ENCODE results near the gene GALNS. TPM values are rescaled to one million over a fixed set of nuclear protein-coding genes. Genes with fewer than 3 reads are reported as not detected.
A peak's percentile ranks its signal among the peaks of the same experiment; 100 is the strongest.

Gene GALNS
- total RNA-seq, 1 experiment from 2014 or later = 29.5 TPM

GRCh38 chr16:88881007-88881615 is 24.4 kb upstream of the GALNS start:
- TF ChIP-seq, protein P1, sequence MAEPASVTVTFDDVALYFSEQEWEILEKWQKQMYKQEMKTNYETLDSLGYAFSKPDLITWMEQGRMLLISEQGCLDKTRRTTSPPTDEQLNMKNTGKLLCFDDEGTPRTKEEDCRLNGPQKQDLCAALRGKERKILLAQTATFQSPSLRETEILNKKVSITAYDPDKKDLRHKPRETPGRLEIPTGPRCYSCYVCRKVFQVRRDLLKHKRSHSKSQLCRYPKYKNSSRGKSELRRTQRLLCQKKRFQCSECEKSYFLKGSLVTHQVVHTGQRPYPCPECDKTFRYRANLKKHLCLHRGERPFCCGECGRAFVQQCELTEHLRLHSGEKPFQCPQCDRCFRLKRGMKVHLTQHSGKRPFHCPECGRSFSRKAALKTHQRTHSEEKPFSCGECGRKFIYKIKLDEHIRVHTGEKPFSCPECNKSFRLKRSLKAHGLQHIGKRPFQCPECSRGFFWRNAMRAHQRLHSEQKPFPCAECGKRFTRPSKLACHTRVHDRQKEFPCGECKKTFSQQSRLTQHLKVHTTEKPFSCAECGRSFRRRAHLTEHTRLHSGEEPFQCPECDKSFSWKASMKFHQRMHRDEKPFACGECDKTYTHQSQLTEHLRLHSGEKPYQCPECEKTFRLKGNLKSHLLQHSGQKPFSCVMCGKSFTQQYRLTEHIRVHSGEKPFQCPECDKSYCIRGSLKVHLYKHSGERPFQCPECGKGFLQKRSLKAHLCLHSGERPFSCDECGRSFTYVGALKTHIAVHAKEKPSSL (CRISPR knock-in tag; conservative IDR thresholded peaks at IDR 0.05) = no peak
- TF ChIP-seq, protein P2, sequence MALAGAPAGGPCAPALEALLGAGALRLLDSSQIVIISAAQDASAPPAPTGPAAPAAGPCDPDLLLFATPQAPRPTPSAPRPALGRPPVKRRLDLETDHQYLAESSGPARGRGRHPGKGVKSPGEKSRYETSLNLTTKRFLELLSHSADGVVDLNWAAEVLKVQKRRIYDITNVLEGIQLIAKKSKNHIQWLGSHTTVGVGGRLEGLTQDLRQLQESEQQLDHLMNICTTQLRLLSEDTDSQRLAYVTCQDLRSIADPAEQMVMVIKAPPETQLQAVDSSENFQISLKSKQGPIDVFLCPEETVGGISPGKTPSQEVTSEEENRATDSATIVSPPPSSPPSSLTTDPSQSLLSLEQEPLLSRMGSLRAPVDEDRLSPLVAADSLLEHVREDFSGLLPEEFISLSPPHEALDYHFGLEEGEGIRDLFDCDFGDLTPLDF (CRISPR knock-in tag; IDR thresholded peaks at IDR 0.05) = no peak
- TF ChIP-seq AFF4 (CRISPR knock-in tag; IDR thresholded peaks at IDR 0.05; ENCODE audit: borderline replicate concordance) (no peak), ZNF671 (CRISPR knock-in tag; IDR thresholded peaks at IDR 0.05) (no peak), STAT6 (CRISPR knock-in tag; conservative IDR thresholded peaks at IDR 0.05; ENCODE audit: low read depth) (no peak), ZNF396 (CRISPR knock-in tag; IDR thresholded peaks at IDR 0.05; ENCODE audit: borderline replicate concordance) (no peak), HMGA2 (CRISPR knock-in tag; IDR thresholded peaks at IDR 0.05) (no peak), NR1H2 (CRISPR knock-in tag; IDR thresholded peaks at IDR 0.05) (no peak), ZNF416 (CRISPR knock-in tag; IDR thresholded peaks at IDR 0.05) (no peak), SOX15 (CRISPR knock-in tag; IDR thresholded peaks at IDR 0.05) (no peak), ATF3 (CRISPR knock-in tag; conservative IDR thresholded peaks at IDR 0.05) (no peak), ZNF512 (CRISPR knock-in tag; IDR thresholded peaks at IDR 0.05; ENCODE audit: borderline replicate concordance) (no peak), ZNF263 (CRISPR knock-in tag; IDR thresholded peaks at IDR 0.05; ENCODE audit: low read depth) (no peak), ZNF232 (CRISPR knock-in tag; IDR thresholded peaks at IDR 0.05) (no peak), GRHL2 (CRISPR knock-in tag; IDR thresholded peaks at IDR 0.05; ENCODE audit: insufficient replicate concordance, severe bottlenecking) (no peak), FOXP1 (CRISPR knock-in tag; IDR thresholded peaks at IDR 0.05; ENCODE audit: borderline replicate concordance) (no peak), TP53 (CRISPR knock-in tag; IDR thresholded peaks at IDR 0.05) (no peak), HMGXB4 (CRISPR knock-in tag; IDR thresholded peaks at IDR 0.05) (no peak)
- peak; percentile 41 for DNase-seq (ENCODE audit: low spot score)
- no peak overlapping the region for H3K4me3 Mint-ChIP-seq
- peak; percentile 51 for ATAC-seq
- H3K4me1 Mint-ChIP-seq = no peaks in the 10 kb centered on the region
- POLR2A ChIA-PET = interaction anchor here (0.6 to 1.0 kb wide), 2 partner anchors 23 to 48 kb away, joined by 4 to 5 read pairs; no protein-coding TSS in a partner anchor
- no peaks in the 10 kb centered on the region for H3K36me3 Mint-ChIP-seq
- CTCF ChIA-PET = interaction anchor here (0.7 to 3.0 kb wide), 13 partner anchors 20 to 286 kb away, joined by 3 to 18 read pairs (median 5); partner anchors contain the start of genes GALNS and TRAPPC2L
- no peaks in the 10 kb centered on the region for H3K9me3 Mint-ChIP-seq
- no peak overlapping the region for H3K27ac Mint-ChIP-seq
- no peaks in the 10 kb centered on the region; the same call in 1 of the 2 replicates for H3K27me3 Mint-ChIP-seq (ENCODE audit: low read depth)
